GM21526 (cell line): ENCODE data around the gene VEGFC.

Experiments
- ATAC-seq: cut with Tn5 transposase; IDR thresholded peaks from one replicate; pipeline ENCODE4 v1.9.1; 2021; ENCODE audit warnings: moderate library complexity; ENCODE audit not compliant: unreplicated experiment, low FRiP score

Gene VEGFC

GRCh38 chr4:176774852-176775251 lies 17.9 kb downstream of the VEGFC start:
- no peak for ATAC-seq

- ATAC-seq = no peak
These were observed 23.2 kb downstream of the VEGFC start for GRCh38 chr4:176769514-176769913.

GRCh38 chr4:176767183-176767582 lies 25.5 kb downstream of the VEGFC start:
- no peak for ATAC-seq

GRCh38 chr4:176762661-176763308 lies 29.9 kb downstream of the VEGFC start:
- ATAC-seq = no peak

- ATAC-seq = no peak
These were observed 30.9 kb downstream of the VEGFC start for GRCh38 chr4:176761872-176762271.

GRCh38 chr4:176760471-176760870 lies 32.3 kb downstream of the VEGFC start:
- ATAC-seq = no peak

GRCh38 chr4:176758731-176759130 lies 34.0 kb downstream of the VEGFC start:
- no peak for ATAC-seq

GRCh38 chr4:176758323-176758722 lies 34.4 kb downstream of the VEGFC start:
- ATAC-seq = no peak

- ATAC-seq = no peak
These were observed 37.1 kb downstream of the VEGFC start for GRCh38 chr4:176755613-176756012.

GRCh38 chr4:176755001-176755400 lies 37.7 kb downstream of the VEGFC start:
- no peak for ATAC-seq

- no peak for ATAC-seq
These were observed 39.7 kb downstream of the VEGFC start for GRCh38 chr4:176753049-176753448.

GRCh38 chr4:176752191-176752749 lies 40.5 kb downstream of the VEGFC start:
- ATAC-seq = no peak

GRCh38 chr4:176751061-176751460 lies 41.7 kb downstream of the VEGFC start:
- no peak for ATAC-seq

GRCh38 chr4:176746846-176747245 lies 45.9 kb downstream of the VEGFC start:
- no peak for ATAC-seq

GRCh38 chr4:176745902-176746301 lies 46.8 kb downstream of the VEGFC start:
- no peak for ATAC-seq

GRCh38 chr4:176744091-176744490 lies 48.6 kb downstream of the VEGFC start:
- ATAC-seq = no peak

GRCh38 chr4:176742211-176742610 lies 50.5 kb downstream of the VEGFC start:
- no peak for ATAC-seq

GRCh38 chr4:176741253-176741652 lies 51.5 kb downstream of the VEGFC start:
- ATAC-seq = no peak

GRCh38 chr4:176735300-176735699 lies 57.4 kb downstream of the VEGFC start:
- no peak for ATAC-seq

- no peak for ATAC-seq
These were observed 58.3 kb downstream of the VEGFC start for GRCh38 chr4:176734461-176734860.

- ATAC-seq = no peak
These were observed 63.2 kb downstream of the VEGFC start for GRCh38 chr4:176729489-176729888.

GRCh38 chr4:176726803-176727202 lies 65.9 kb downstream of the VEGFC start:
- ATAC-seq = no peak

- ATAC-seq = no peak
These were observed 71.3 kb downstream of the VEGFC start for GRCh38 chr4:176721459-176721858.
